DND-41 (cell line): ENCODE measurements around the gene LPAR2.

ENCODE experiments used
- ATAC-seq: fragments of 200-7000 bp; cut with Tn5 transposase; 3 replicates; pipeline ENCODE4 v1.9.1; 2021; ENCODE audit warnings: low read depth; ENCODE audit not compliant: insufficient read depth
- DNase-seq: peaks from one replicate; pipeline ENCODE4 v3.0.0-alpha.2; 2020
- H2AFZ ChIP-seq: 2 replicates; pipeline ENCODE4 v1.6.0; 2012; ENCODE audit warnings: low read depth, low read length
- H3K27ac ChIP-seq: 2 replicates; pipeline ENCODE4 v1.5.1; 2012; ENCODE audit warnings: low read length, inconsistent platforms
- H3K27me3 ChIP-seq: fragments of 200-600 bp; sonication (generic); 2 replicates; pipeline ENCODE4 v1.6.0; 2012; ENCODE audit warnings: low read length, mild to moderate bottlenecking, inconsistent platforms; ENCODE audit not compliant: insufficient read depth, poor library complexity
- H3K36me3 ChIP-seq: 2 replicates; pipeline ENCODE4 v1.5.1; 2012; ENCODE audit warnings: low read length, inconsistent platforms; ENCODE audit not compliant: insufficient read depth
- H3K4me1 ChIP-seq: 2 replicates; pipeline ENCODE4 v1.5.1; 2012; ENCODE audit warnings: mild to moderate bottlenecking, low read length; ENCODE audit not compliant: insufficient read depth
- H3K4me2 ChIP-seq: 2 replicates; pipeline ENCODE4 v1.6.0; 2012; ENCODE audit warnings: mild to moderate bottlenecking, moderate library complexity, low read length, inconsistent platforms; ENCODE audit not compliant: insufficient read depth
- H3K4me3 ChIP-seq, 2 experiments: fragments of 200-600 bp in 1 of 2; shearing (Covaris generic) in 1 of 2; 2 replicates each; pipeline ENCODE4 v1.5.1; 2012 to 2016; ENCODE audit warnings: inconsistent platforms in 2 of 2, low read length in 2 of 2, mild to moderate bottlenecking in 2 of 2, low read depth in 1 of 2, moderate library complexity in 1 of 2
- H3K79me2 ChIP-seq: 2 replicates; pipeline ENCODE4 v1.6.0; 2012; ENCODE audit warnings: low read length, inconsistent platforms; ENCODE audit not compliant: insufficient read depth
- H3K9ac ChIP-seq: 2 replicates; pipeline ENCODE4 v1.6.0; 2012; ENCODE audit warnings: low read depth, mild to moderate bottlenecking, inconsistent platforms, low read length, moderate library complexity
- H3K9me3 ChIP-seq: 2 replicates; pipeline ENCODE4 v1.5.1; 2012; ENCODE audit warnings: low read length, moderate library complexity, mild to moderate bottlenecking, inconsistent platforms; ENCODE audit not compliant: insufficient read depth, severe bottlenecking
- H4K20me1 ChIP-seq: 2 replicates; pipeline ENCODE4 v1.6.0; 2012; ENCODE audit warnings: low read length; ENCODE audit not compliant: insufficient read depth
- EZH2 ChIP-seq: IDR thresholded peaks from 3 replicates; pipeline ENCODE4 v1.6.1; 2012; ENCODE audit warnings: borderline replicate concordance, low read depth, mild to moderate bottlenecking, moderate library complexity, low read length, inconsistent platforms; ENCODE audit not compliant: severe bottlenecking
- TF ChIP-seq, protein P1 (sequence below): IDR thresholded peaks from 2 replicates; pipeline ENCODE4 v1.5.1; 2012; ENCODE audit warnings: borderline replicate concordance, low read length, moderate library complexity, mild to moderate bottlenecking; ENCODE audit not compliant: poor library complexity, severe bottlenecking; ENCODE audit errors: extremely low read depth

LPAR2 gene

DNA sequence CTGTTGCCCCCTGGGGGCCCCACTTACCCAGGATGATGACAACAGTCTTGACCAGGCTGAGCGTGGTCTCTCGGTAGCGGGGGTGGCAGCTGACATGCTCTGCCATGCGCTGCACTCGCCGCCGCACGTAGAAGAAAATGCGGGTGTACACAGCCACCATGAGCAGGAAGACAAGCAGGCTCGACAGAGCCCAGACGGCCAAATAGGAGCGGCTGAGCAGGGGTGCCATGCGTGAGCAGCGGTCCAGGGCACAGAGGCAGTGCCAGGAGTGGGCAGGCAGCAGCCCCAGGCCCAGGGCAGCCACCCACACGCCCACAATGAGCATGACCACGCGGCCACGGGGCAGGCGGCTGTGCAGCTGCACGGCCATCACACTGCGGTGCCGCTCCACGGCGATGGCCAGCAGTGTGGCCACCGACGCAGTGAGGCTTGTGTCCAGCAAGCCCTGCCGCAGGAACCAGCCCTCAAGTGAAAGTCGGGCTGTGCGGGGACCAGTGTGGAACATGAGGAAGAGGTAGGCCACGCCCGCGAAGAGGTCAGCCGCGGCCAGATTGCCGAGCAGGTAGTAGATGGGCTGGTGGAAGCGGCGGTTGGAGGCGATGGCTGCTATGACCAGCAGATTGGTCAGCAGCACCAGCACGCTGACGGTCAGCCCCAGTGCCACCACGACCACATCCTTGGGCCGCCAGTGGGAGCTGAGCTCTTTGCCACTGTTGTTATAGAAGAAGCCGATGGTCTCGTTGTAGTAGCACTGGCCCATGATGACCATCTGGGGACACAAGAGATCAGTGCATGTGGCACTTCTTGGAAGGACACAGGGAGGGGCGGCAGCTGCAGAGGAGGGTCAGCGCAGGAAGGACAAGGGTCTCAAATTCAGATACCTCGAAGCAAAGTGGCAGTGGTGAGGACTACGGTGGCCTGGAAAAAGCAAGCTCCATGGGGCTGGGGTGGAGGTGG lies 1.2 kb downstream of the LPAR2 start:
- H3K4me3 ChIP-seq = no peak overlapping the region

DNA sequence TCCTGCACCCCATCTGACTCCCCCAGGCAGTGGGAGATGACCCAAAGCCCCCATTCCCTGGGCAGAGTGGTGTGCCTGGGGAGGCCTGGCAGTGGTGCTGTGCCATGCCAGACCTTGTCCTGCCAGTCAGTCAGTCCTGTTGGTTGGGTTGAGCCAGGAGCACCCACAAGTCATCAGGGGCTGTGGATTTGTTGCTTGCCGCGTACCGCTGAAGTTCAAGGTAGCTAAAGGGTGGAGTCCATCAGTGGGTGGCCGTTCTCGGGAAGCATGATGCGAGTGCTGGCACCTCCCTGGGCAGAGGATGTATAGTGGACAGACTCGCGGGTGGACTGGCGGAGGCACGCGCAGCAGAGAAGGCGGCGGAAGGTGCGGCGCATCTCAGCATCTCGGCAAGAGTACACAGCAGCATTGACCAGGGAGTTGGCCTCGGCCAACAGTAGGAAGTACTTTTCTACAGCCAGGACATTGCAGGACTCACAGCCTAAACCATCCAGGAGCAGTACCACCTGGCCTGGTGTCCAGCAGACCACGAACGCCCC lies 3.9 kb downstream of the LPAR2 start:
- H3K36me3 ChIP-seq = peaks cover 13% of the 10 kb centered on the region; the same call in 1 of the 2 replicates
- H2AFZ ChIP-seq = no peak overlapping the region
- H3K27ac ChIP-seq = no peak overlapping the region
- no peak for DNase-seq
- H3K9me3 ChIP-seq = no peaks in the 10 kb centered on the region
- H3K4me1 ChIP-seq = peaks cover 2% of the 10 kb centered on the region
- no peaks in the 10 kb centered on the region for H3K27me3 ChIP-seq
- H3K9ac ChIP-seq = no peak overlapping the region
- no peak overlapping the region for H3K4me2 ChIP-seq
- no peaks in the 10 kb centered on the region for H3K79me2 ChIP-seq
- H4K20me1 ChIP-seq = no peaks in the 10 kb centered on the region
- no peak for TF ChIP-seq EZH2
- TF ChIP-seq, protein P1, sequence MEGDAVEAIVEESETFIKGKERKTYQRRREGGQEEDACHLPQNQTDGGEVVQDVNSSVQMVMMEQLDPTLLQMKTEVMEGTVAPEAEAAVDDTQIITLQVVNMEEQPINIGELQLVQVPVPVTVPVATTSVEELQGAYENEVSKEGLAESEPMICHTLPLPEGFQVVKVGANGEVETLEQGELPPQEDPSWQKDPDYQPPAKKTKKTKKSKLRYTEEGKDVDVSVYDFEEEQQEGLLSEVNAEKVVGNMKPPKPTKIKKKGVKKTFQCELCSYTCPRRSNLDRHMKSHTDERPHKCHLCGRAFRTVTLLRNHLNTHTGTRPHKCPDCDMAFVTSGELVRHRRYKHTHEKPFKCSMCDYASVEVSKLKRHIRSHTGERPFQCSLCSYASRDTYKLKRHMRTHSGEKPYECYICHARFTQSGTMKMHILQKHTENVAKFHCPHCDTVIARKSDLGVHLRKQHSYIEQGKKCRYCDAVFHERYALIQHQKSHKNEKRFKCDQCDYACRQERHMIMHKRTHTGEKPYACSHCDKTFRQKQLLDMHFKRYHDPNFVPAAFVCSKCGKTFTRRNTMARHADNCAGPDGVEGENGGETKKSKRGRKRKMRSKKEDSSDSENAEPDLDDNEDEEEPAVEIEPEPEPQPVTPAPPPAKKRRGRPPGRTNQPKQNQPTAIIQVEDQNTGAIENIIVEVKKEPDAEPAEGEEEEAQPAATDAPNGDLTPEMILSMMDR = no peak
- no peak overlapping the region for H3K4me3 ChIP-seq
- no peak for ATAC-seq

More for the DNA sequence above, 1.2 kb downstream of the LPAR2 start:
- Histone ChIP-seq H3K9ac (no peak overlapping the region), H3K79me2 (no peaks in the 10 kb centered on the region), H3K27me3 (no peaks in the 10 kb centered on the region), H3K27ac (no peak overlapping the region), H4K20me1 (peaks cover 4% of the 10 kb centered on the region), H3K36me3 (peaks cover 34% of the 10 kb centered on the region), H2AFZ (no peak overlapping the region), H3K4me2 (no peak overlapping the region), H3K9me3 (no peaks in the 10 kb centered on the region), H3K4me1 (no peaks in the 10 kb centered on the region)
- DNase-seq (no peak), ATAC-seq (no peak)
- TF ChIP-seq EZH2 = no peak
- TF ChIP-seq, protein P1 = no peak

DNA sequence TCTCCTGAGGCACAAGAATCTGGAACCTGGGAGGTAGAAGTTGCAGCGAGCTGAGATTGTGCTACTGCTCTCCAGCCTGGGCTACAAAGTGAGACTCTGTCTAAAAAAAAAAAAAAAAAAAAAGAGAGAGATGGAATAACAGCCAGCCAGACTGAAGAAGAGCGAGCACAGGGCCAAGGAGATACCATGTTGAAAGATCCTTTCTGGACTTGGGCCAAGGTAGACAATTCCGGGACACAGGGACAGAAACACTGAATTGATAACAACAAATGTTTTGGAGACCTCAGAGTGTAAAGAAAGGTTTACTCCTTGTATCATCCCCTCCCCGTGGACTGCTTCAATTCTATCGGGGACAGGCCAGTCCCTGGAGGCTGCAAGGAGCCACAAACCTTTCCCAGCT lies 4.6 kb downstream of the LPAR2 start:
- no peak overlapping the region for H3K4me3 ChIP-seq
- ATAC-seq (no peak), DNase-seq (no peak)
- H3K27me3 ChIP-seq = no peaks in the 10 kb centered on the region
- H3K4me1 ChIP-seq = peaks cover 7% of the 10 kb centered on the region
- no peaks in the 10 kb centered on the region for H3K9me3 ChIP-seq
- H3K79me2 ChIP-seq = 0 out of 2 replicates have a peak, but pooled peaks cover under 1% of the 10 kb centered on the region
- no peak overlapping the region for H2AFZ ChIP-seq
- no peak for TF ChIP-seq EZH2
- TF ChIP-seq, protein P1 = no peak
- H3K27ac ChIP-seq = no peak overlapping the region
- H3K4me2 ChIP-seq = no peak overlapping the region
- H3K36me3 ChIP-seq = peaks cover 13% of the 10 kb centered on the region; the same call in 1 of the 2 replicates
- no peaks in the 10 kb centered on the region for H4K20me1 ChIP-seq
- no peak overlapping the region for H3K9ac ChIP-seq
